ENCODE results near the gene PRR16. TPM values are rescaled to one million over a fixed set of nuclear protein-coding genes. Genes with fewer than 3 reads are reported as not detected.

The PRR16 gene
- total RNA-seq, 1 experiment from 2014 or later, result not detected

DNA sequence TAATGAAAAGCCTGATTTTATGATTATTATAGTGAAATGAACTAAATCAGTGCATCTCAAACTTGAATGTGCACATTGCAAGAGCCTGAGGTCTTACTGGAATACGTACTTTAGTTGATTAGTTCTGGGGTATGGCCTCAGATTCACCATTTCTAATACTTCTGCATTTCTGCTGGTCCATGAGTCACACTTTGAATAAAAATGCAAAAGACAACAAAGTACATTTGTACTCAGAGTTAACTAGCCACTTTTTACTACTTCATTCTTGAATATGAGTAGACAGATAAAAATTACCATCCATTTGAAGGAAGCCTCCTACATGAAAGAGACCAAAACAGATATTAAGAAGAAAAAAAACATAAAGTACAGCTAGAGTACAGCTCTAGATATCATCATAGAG, 27.1 kb upstream of the PRR16 start:
- DNase-seq (ENCODE audit: low spot score), result no peak
- POLR2A ChIA-PET (ENCODE audit: low non-redundant PET), result no interaction called here
- H3K36me3 ChIP-seq (ENCODE audit: insufficient read depth, low read length, poor library complexity, severe bottlenecking), result no peaks in the 10 kb centered on the region
- H3K27me3 ChIP-seq (replicated peaks; ENCODE audit: insufficient read depth, low read depth, low read length, poor library complexity), result no peaks in the 10 kb centered on the region
- intact Hi-C loops (cut with micrococcal nuclease; ENCODE audit: unreplicated experiment), result no loop called here
- CTCF ChIA-PET, result no interaction called here
- H3K27ac ChIP-seq (ENCODE audit: low read depth, low read length, poor library complexity, severe bottlenecking), result no peak overlapping the region
- TF ChIP-seq EZH2 (IDR thresholded peaks at IDR 0.05; ENCODE audit: borderline replicate concordance, low read depth, low read length, poor library complexity, severe bottlenecking), result no peak
- TF ChIP-seq, protein P1, sequence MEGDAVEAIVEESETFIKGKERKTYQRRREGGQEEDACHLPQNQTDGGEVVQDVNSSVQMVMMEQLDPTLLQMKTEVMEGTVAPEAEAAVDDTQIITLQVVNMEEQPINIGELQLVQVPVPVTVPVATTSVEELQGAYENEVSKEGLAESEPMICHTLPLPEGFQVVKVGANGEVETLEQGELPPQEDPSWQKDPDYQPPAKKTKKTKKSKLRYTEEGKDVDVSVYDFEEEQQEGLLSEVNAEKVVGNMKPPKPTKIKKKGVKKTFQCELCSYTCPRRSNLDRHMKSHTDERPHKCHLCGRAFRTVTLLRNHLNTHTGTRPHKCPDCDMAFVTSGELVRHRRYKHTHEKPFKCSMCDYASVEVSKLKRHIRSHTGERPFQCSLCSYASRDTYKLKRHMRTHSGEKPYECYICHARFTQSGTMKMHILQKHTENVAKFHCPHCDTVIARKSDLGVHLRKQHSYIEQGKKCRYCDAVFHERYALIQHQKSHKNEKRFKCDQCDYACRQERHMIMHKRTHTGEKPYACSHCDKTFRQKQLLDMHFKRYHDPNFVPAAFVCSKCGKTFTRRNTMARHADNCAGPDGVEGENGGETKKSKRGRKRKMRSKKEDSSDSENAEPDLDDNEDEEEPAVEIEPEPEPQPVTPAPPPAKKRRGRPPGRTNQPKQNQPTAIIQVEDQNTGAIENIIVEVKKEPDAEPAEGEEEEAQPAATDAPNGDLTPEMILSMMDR (conservative IDR thresholded peaks at IDR 0.05; ENCODE audit: low read depth, low read length), result no peak
- no peaks in the 10 kb centered on the region for H3K4me1 ChIP-seq (ENCODE audit: insufficient read depth, low read length, poor library complexity, severe bottlenecking)
- no peaks in the 10 kb centered on the region for H3K9me3 ChIP-seq (ENCODE audit: low read depth, low read length, poor library complexity, severe bottlenecking)
- no TSS peak for BruUV-seq (replicated peaks)
- no peak overlapping the region for H3K4me3 ChIP-seq (ENCODE audit: low read depth, low read length, poor library complexity, severe bottlenecking)

DNA sequence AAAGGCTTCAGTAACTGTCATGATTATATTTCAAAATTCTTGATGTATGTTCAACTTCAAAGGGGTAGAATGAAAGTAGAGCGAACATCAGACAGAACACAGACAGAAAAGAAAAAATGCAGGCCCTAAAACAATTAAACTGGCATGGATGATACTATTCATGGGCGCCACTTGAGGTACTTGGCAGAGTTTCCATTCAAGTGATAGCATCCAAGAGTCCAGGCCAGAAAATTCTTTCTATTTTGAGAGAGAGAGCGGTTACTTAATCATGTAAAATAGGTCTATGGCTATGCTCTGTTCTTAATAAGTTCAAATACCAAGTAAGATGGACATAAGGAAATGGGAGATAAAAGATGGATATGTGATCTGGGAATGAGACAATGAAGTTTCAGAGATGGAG, 21.4 kb upstream of the PRR16 start:
- ChIA-PET POLR2A (ENCODE audit: low non-redundant PET) (no interaction called here), CTCF (no interaction called here)
- DNase-seq (ENCODE audit: low spot score), result no peak
- BruUV-seq (replicated peaks), result no TSS peak
- TF ChIP-seq EZH2 (IDR thresholded peaks at IDR 0.05; ENCODE audit: borderline replicate concordance, low read depth, low read length, poor library complexity, severe bottlenecking), result no peak
- TF ChIP-seq, protein P1 (conservative IDR thresholded peaks at IDR 0.05; ENCODE audit: low read depth, low read length), result no peak
- H3K27me3 ChIP-seq (replicated peaks; ENCODE audit: insufficient read depth, low read depth, low read length, poor library complexity), result no peaks in the 10 kb centered on the region
- H3K4me1 ChIP-seq (ENCODE audit: insufficient read depth, low read length, poor library complexity, severe bottlenecking), result no peaks in the 10 kb centered on the region
- intact Hi-C loops (cut with micrococcal nuclease; ENCODE audit: unreplicated experiment), result no loop called here
- no peaks in the 10 kb centered on the region for H3K36me3 ChIP-seq (ENCODE audit: insufficient read depth, low read length, poor library complexity, severe bottlenecking)
- H3K27ac ChIP-seq (ENCODE audit: low read depth, low read length, poor library complexity, severe bottlenecking), result no peak overlapping the region
- no peaks in the 10 kb centered on the region for H3K9me3 ChIP-seq (ENCODE audit: low read depth, low read length, poor library complexity, severe bottlenecking)
- H3K4me3 ChIP-seq (ENCODE audit: low read depth, low read length, poor library complexity, severe bottlenecking), result no peak overlapping the region

DNA sequence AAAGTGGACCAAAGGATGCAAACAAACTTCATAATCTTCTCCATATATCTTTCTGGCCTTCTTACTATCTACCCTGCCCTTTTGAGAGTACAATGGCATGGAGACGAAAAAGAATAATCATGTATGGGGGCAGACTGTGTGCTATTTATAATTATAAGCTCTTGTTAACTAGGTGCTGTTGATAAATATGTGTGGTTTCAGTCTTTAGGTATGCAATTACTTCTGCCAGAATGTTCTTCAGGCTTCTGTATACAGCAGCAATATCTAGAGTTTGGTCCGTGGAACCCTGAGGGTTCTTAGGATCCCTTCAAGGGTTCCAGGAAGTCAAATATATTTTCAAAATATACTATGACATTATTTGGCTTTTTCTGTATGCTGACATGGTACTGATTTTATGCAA, 20.5 kb upstream of the PRR16 start:
- H3K36me3 ChIP-seq (ENCODE audit: insufficient read depth, low read length, poor library complexity, severe bottlenecking), result no peaks in the 10 kb centered on the region
- H3K9me3 ChIP-seq (ENCODE audit: low read depth, low read length, poor library complexity, severe bottlenecking), result no peaks in the 10 kb centered on the region
- no TSS peak for BruUV-seq (replicated peaks)
- intact Hi-C loops (cut with micrococcal nuclease; ENCODE audit: unreplicated experiment), result no loop called here
- H3K27ac ChIP-seq (ENCODE audit: low read depth, low read length, poor library complexity, severe bottlenecking), result no peak overlapping the region
- no peaks in the 10 kb centered on the region for H3K27me3 ChIP-seq (replicated peaks; ENCODE audit: insufficient read depth, low read depth, low read length, poor library complexity)
- H3K4me3 ChIP-seq (ENCODE audit: low read depth, low read length, poor library complexity, severe bottlenecking), result no peak overlapping the region
- POLR2A ChIA-PET (ENCODE audit: low non-redundant PET), result no interaction called here
- H3K4me1 ChIP-seq (ENCODE audit: insufficient read depth, low read length, poor library complexity, severe bottlenecking), result no peaks in the 10 kb centered on the region
- DNase-seq (ENCODE audit: low spot score), result no peak
- TF ChIP-seq, protein P1 (conservative IDR thresholded peaks at IDR 0.05; ENCODE audit: low read depth, low read length), result no peak
- no peak for TF ChIP-seq EZH2 (IDR thresholded peaks at IDR 0.05; ENCODE audit: borderline replicate concordance, low read depth, low read length, poor library complexity, severe bottlenecking)
- CTCF ChIA-PET, result no interaction called here
